Effector CD4-positive, alpha-beta T cell (primary cell): ENCODE results near the gene ORAI3.
A peak's percentile ranks its signal among the peaks of the same experiment; 100 is the strongest.

Experiments
- DNase-seq: peaks from one replicate; pipeline ENCODE4 v3.0.0-alpha.2; 2020

Gene ORAI3

DNA sequence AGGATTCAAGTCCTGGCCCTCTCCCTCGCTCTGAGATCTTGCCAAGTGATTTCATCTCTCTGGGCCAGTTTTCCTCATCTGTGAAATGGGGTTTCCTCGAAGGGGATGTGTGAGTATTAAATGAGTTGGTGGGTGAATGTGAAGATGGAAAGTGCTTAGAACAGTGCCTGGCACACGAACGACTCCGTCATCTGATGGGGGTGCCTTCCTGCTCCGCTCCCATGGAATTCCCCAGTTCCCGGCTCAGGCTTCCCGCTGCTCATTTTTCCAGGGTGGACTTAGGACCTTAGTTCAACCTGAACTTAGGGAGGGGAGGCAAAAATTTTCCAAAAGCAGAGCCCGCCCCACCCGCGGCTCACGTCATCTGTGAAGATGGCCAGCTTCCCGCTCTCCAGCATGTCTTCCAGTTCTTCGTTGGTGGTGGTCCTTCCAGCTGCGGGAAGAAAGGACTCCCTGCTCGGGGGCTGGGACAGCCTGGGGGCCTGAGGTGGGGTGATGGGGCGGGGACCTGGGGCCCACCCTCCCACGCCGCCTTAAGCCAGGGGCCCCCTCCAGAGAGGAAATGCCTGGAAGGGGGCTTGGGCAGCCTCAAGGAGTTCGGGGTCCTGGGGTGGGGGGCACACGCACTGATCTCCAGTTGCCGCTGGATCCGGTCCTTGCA is 47.6 kb downstream of the ORAI3 start:
- DNase-seq: no peak

DNA sequence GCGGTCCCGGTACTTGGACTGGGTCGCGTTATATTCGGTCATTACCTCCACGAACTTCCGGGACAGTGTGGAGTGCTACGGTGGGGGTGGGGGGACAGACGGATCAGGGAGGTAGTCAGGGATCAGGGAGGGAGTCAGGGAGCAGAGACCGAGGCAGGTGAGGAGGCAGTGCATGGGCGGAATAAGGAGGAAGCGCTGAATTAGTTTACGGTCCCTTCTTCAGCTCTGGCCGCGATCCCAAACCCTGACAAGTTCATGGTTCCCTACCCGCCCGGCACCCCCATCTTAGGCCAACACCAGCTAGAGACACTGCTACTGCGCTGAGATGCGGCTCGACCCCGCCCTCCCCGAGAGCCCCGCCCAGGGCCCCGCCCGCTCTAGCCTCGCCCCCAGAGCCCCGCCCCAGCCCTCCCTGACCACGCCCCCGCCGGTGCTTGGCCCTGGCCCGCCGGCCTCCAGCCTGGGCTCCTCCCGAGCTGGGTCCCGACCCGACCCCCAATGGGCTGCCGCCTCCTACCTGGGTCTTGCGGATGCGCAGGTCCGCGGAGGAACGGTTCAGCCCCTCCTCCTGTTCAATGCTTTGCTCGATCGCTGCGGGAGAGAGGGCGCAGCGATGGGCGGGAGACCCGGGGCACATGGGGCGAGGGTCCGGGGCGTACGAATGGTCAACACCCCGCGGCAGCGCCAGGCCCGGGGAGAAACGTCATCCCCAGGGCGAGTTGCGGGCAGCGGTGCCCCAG is 48.3 kb downstream of the ORAI3 start:
- DNase-seq: peak; percentile 67

DNA sequence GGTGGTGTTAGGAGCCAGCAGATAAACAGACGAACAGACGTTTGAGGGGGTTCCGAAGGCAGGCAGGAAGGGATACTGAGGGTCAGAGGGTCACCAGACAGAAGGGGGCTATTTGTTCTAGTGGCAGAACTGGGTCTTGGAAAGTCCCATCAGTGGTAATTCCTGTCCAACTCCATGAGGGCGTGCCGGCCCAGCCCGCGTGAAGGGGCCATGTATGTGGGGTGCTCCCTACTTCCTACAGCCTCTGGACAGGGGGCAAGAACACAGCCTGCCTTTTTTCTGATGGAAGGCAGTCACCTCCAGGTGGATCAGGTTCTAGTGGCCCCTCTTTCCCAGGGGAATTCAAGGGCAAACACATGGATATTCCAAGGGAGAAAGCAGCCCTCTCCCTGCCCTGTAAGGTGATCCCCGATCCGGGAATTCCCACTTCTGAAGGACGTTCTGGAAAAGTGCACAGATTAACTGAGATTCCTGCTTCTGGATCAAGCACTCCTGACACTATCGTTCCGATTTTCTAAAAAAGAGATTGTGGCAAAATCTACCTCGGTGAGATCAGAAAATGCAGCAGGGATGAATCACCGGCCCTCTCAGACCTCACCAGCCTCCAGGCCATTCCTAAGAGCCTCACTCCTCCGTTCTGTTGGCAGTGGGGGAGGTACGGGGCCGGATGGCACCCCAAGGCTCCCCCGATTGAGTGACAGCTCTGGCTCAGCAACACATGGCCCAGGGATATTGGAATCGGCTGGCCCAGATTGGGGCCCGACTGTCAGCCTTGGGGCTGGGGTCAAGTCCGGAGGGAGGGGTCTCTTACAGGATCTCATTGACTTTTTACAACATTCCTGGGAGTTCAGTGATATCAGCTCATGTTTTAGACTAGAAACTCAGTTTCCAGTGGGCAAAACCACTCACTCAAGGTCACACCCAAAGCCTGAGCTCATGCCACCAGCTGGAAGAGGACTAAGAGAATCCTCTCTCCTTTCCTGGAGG is 49.1 kb downstream of the ORAI3 start:
- no peak for DNase-seq

DNA sequence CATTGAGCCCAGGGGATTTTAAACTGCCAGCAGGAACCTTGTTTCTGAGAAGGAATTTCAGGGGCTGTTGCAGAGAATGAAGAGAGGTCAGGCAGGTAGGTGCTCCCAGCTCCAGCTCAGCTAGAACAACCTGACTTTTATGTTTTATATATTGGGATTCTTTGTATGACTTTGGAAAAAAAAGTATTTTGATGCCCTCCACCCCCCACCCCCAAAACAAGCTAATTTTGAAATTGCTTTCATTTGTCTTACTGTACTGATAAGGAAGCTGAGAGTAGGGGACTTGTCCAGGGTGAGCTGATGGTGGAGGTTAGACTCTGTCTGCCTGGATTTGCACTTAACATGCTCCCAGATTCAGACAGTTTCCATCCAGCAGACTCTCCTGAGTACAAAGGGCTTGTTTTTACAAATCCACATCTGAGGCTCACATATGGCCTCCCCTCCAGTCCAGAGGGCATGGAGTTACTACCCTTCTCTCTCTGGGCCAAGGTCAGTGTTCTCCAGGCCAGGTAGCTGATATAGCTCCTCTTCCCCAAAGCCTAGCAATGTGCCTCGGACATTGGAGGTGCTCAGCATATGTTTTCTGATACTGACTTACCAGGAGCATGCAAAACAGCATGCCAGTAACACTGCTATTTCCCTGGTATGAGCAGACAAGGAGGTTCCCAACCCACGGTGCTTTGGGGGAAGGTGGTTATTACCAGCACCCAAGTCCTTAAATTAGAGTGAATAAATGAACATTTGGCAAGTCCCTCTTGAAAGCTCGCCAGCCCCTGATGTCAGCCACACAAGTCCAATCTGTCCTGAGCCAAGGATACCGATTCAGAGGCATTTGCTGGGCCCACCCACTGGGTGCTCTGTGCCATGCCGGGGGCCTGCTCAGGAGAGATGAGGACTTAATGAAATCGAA is 50.2 kb downstream of the ORAI3 start:
- no peak for DNase-seq

DNA sequence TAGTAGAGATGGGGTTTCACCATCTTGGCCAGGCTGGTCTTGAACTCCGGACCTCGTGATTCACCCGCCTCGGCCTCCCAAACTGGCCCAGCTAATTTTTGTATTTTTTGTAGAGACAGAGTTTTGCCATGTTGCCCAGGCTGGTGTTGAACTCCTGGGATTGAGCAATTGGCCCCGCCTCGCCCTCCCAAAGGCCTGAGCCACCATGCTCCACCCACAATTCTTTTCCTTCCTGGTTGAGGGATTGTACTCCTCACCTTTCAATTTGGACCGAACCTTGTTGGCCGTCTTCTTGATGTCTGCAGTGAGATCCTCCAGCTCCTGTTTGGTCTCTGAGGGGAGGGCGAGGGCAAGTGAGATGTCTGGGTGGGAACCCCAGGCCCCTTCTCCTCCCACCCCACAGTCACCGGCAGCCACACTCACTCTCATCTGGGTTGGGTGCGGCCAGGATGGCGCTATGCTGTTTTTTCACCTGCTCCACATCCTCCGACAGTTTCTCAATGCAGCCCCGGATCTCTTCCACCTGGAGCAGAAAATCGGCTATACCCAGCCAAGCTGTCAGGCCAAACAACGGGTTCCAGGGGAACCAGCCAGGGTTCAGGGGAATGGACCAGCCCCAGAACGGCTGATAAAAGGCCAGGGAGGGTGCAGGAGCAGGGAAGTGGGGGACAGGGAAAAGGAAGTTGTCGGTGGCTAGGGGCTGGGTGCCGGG is 52.0 kb downstream of the ORAI3 start:
- no peak for DNase-seq

DNA sequence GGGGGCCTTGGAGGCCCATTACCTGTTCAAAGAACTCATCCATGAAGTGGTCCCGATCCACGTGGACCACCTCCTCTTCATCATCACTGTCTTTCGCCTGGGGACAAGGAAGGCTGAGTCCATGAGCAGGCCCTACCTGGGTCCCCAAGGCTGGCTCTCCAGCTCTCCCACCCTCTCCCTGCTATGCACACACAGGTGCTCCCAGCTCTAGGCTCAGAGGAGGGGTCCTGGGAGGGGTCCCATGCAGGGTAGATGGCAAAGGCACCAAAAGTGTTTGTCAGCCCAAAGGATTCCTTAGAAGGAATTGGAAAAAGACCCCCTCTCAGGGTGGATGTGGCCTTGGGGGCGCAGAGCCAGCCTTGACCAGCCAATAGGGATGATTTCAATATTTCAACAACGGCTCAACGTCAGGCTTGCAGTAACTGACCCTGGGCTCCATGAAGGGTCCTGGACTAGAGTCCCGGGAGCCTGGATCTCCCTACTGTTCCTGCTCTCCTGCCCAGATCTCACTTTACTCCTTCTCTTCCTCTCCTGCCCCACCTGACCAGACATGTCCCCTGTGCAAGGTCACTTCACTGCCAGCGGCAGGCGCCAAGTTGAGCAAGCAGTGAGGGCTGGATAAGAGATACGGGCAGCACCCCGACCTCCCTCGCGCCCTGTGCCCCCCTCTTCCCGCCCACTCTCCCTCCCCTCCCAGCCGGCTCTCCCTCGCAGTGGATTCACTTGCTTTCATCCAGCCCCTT is 52.8 kb downstream of the ORAI3 start:
- no peak for DNase-seq

DNA sequence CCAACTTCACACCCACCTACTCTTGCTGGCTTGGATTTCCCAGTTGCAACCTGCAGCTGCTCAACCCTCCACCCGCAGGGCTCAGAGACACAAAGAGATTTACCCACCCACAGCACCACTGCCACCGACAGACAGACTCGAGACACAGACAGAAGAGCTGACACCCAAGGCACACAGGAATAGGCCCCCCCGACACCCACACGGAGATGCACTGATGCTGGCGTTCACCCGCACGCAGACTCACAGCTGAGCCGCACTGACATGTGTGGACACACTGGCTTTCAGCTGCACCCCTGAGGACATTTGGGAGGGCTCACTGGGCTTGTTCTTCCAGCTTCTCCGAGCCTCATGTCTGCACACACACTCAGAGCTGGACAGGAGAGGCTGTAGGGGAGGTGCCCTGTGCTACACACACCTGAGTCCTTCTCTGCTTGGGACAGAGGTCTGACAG is 53.4 kb downstream of the ORAI3 start:
- DNase-seq: no peak

DNA sequence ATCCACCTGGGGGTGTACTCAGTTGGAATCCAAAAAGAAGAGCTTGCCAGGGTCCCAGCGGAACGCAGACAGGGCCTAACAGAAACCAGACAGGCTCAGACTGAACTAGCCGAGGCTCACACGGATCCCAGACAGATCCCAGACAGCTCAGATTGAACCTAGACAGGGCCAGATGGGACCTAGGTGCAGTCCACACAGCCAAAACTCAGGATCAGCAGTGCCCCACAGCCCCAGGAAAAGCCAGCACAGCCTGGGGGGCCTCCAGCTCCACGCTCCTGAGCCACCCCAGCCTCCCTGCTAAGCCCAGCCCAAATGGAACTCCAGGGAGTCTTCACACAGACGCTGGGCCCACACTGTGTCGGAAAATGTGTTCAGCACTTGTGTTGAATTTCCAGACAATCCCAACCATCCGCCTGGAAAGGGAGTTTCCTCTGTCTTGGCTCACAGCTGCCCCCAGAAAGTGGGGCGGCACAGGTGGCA is 54.0 kb downstream of the ORAI3 start:
- no peak for DNase-seq

DNA sequence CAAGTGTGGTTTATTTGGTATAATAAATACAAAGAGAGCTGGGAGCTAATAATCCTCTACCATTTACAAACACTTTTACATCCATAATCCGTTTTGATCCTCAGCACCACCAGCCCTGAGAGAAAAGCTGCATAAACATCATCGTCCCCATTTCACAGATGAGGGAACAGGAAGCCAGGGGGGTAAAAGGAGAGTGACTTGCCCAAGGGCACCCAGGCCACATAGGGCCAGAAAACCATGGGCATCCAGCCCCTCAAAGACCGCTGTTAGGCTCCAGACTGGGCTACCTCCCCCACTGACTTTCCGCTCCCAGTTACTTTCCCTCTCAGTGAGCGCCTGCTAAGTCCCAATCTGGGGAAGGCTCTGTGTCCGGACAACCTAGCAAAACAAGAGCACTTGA is 54.9 kb downstream of the ORAI3 start:
- no peak for DNase-seq
